HG03095 (cell line): ENCODE results near the gene ATP11A.
A peak's percentile ranks its signal among the peaks of the same experiment; 100 is the strongest.

Experiments used
- ATAC-seq: cut with Tn5 transposase; IDR thresholded peaks from one replicate; pipeline ENCODE4 v1.9.1; 2021; ENCODE audit warnings: moderate library complexity; ENCODE audit not compliant: unreplicated experiment

The ATP11A gene

GRCh38 chr13:112888238-112889111, 198.6 kb downstream of the ATP11A start:
- no peak for ATAC-seq

- no peak for ATAC-seq
These were observed 199.8 kb downstream of the ATP11A start for GRCh38 chr13:112889351-112890290.

GRCh38 chr13:112890316-112891145, 200.7 kb downstream of the ATP11A start:
- no peak for ATAC-seq

GRCh38 chr13:112891477-112892401, 201.9 kb downstream of the ATP11A start:
- no peak for ATAC-seq

GRCh38 chr13:112892426-112893206, 202.8 kb downstream of the ATP11A start:
- no peak for ATAC-seq

- no peak for ATAC-seq
These were observed 203.3 kb downstream of the ATP11A start for GRCh38 chr13:112893207-112893569.

GRCh38 chr13:112893570-112894422, 204.0 kb downstream of the ATP11A start:
- peak; percentile 49 for ATAC-seq

- ATAC-seq: no peak
These were observed 204.5 kb downstream of the ATP11A start for GRCh38 chr13:112894423-112894672.

GRCh38 chr13:112894673-112895481, 205.0 kb downstream of the ATP11A start:
- no peak for ATAC-seq

GRCh38 chr13:112895521-112896465, 206.0 kb downstream of the ATP11A start:
- no peak for ATAC-seq

GRCh38 chr13:112896736-112897602, 207.1 kb downstream of the ATP11A start:
- no peak for ATAC-seq

GRCh38 chr13:112897603-112897955, 207.7 kb downstream of the ATP11A start:
- ATAC-seq: no peak

GRCh38 chr13:112897956-112898620, 208.2 kb downstream of the ATP11A start:
- no peak for ATAC-seq

- no peak for ATAC-seq
These were observed 208.9 kb downstream of the ATP11A start for GRCh38 chr13:112898621-112899280.
